HepG2 (cell line): ENCODE data around the gene ELMOD3. TPM values are rescaled to one million over a fixed set of nuclear protein-coding genes. Genes with fewer than 3 reads are reported as not detected.

Experiments
- AFF4 ChIP-seq: sonication (generic); formaldehyde crosslinking; IDR thresholded peaks from 2 replicates; pipeline ENCODE4 v1.4.0; 2020; ENCODE audit warnings: missing genetic modification reagents
- BRD4 ChIP-seq: sonication (generic); formaldehyde crosslinking; IDR thresholded peaks from 2 replicates; pipeline ENCODE4 v1.4.0; 2020; ENCODE audit warnings: missing genetic modification reagents
- DPF2 ChIP-seq: sonication (generic); formaldehyde crosslinking; IDR thresholded peaks from 2 replicates; pipeline ENCODE4 v1.4.0; 2020; ENCODE audit warnings: mild to moderate bottlenecking, low read depth, missing genetic modification reagents, borderline replicate concordance
- E2F5 ChIP-seq: sonication (generic); formaldehyde crosslinking; conservative IDR thresholded peaks from 2 replicates; pipeline ENCODE4 v1.4.0; 2020; ENCODE audit warnings: missing genetic modification reagents
- MEIS1 ChIP-seq: sonication (generic); formaldehyde crosslinking; IDR thresholded peaks from 2 replicates; pipeline ENCODE4 v1.9.0; 2021; ENCODE audit warnings: mild to moderate bottlenecking, missing genetic modification reagents, moderate library complexity, borderline replicate concordance
- MZF1 ChIP-seq: sonication (generic); formaldehyde crosslinking; IDR thresholded peaks from 2 replicates; pipeline ENCODE4 v1.8.1; 2023; ENCODE audit warnings: mild to moderate bottlenecking, missing genetic modification reagents, borderline replicate concordance
- NFE2 ChIP-seq: sonication (generic); formaldehyde crosslinking; IDR thresholded peaks from 2 replicates; pipeline ENCODE4 v1.4.0; 2020; ENCODE audit warnings: missing genetic modification reagents
- PAF1 ChIP-seq: IDR thresholded peaks from 2 replicates; pipeline ENCODE4 v1.6.1; 2016; ENCODE audit warnings: missing genetic modification reagents, missing compliant biosample characterization
- PBX3 ChIP-seq: sonication (generic); formaldehyde crosslinking; IDR thresholded peaks from 2 replicates; pipeline ENCODE4 v1.8.1; 2023; ENCODE audit warnings: missing genetic modification reagents, inconsistent platforms, borderline replicate concordance
- RBAK ChIP-seq: sonication (generic); formaldehyde crosslinking; IDR thresholded peaks from 2 replicates; pipeline ENCODE4 v1.5.1; 2020; ENCODE audit warnings: mild to moderate bottlenecking, missing genetic modification reagents
- RBFOX2 ChIP-seq: fragments of 200-400 bp; formaldehyde crosslinking; IDR thresholded peaks from 2 replicates; pipeline ENCODE4 v1.6.1; 2017; ENCODE audit warnings: low read depth, mild to moderate bottlenecking, low read length
- RNF2 ChIP-seq: fragments of 450-650 bp; conservative IDR thresholded peaks from 2 replicates; pipeline ENCODE4 v1.6.1; 2016; ENCODE audit warnings: low read depth
- SAFB2 ChIP-seq: sonication (generic); formaldehyde crosslinking; IDR thresholded peaks from 2 replicates; pipeline ENCODE4 v1.5.1; 2020; ENCODE audit warnings: missing genetic modification reagents, low read depth, mild to moderate bottlenecking, borderline replicate concordance
- SMAD9 ChIP-seq: sonication (generic); formaldehyde crosslinking; IDR thresholded peaks from 2 replicates; pipeline ENCODE4 v1.5.1; 2020; ENCODE audit warnings: mild to moderate bottlenecking, missing genetic modification reagents
- SP4 ChIP-seq: sonication (generic); formaldehyde crosslinking; IDR thresholded peaks from 2 replicates; pipeline ENCODE4 v1.8.1; 2023; ENCODE audit warnings: mild to moderate bottlenecking, missing genetic modification reagents
- ZBTB21 ChIP-seq: sonication (generic); formaldehyde crosslinking; IDR thresholded peaks from 2 replicates; pipeline ENCODE4 v1.4.0; 2020; ENCODE audit warnings: missing genetic modification reagents
- ZNF430 ChIP-seq: sonication (generic); formaldehyde crosslinking; IDR thresholded peaks from 2 replicates; pipeline ENCODE4 v1.9.0; 2021; ENCODE audit warnings: mild to moderate bottlenecking, missing genetic modification reagents
- ZNF530 ChIP-seq: sonication (generic); formaldehyde crosslinking; IDR thresholded peaks from 2 replicates; pipeline ENCODE4 v1.5.0; 2020; ENCODE audit warnings: low read depth, mild to moderate bottlenecking, missing genetic modification reagents
- ZNF577 ChIP-seq: sonication (generic); formaldehyde crosslinking; IDR thresholded peaks from 2 replicates; pipeline ENCODE4 v1.4.0; 2020; ENCODE audit warnings: mild to moderate bottlenecking, low read depth, missing genetic modification reagents, borderline replicate concordance
- ZNF589 ChIP-seq: sonication (generic); formaldehyde crosslinking; conservative IDR thresholded peaks from 2 replicates; pipeline ENCODE4 v1.8.0; 2022; ENCODE audit warnings: mild to moderate bottlenecking, moderate library complexity, missing genetic modification reagents
- ZNF678 ChIP-seq: sonication (generic); formaldehyde crosslinking; IDR thresholded peaks from 2 replicates; pipeline ENCODE4 v1.4.0; 2020; ENCODE audit warnings: mild to moderate bottlenecking, missing genetic modification reagents
- ZNF740 ChIP-seq: sonication (generic); formaldehyde crosslinking; IDR thresholded peaks from 2 replicates; pipeline ENCODE4 v1.4.0; 2020; ENCODE audit warnings: missing genetic modification reagents
- polyA plus RNA-seq, 8 experiments: library from polyadenylated mRNA; depleted of rRNA in 3 of 8; stranded (reverse) in 7 of 8; unstranded in 1 of 8; fragments of >200 nt; fragmentation: Illumina TruSeq in 4 of 8; extraction: Trizol in 4 of 8; gene quantifications; 2 replicates each; pipeline versions ENCODE4 v1.2.1 to v1.2.3, GENCODE V29; 2011 to 2016; ENCODE audit warnings: low read depth in 4 of 8, missing spikeins in 1 of 8, mixed read lengths in 1 of 8; ENCODE audit not compliant: insufficient read depth in 1 of 8
- total RNA-seq, 5 experiments: library from RNA; depleted of rRNA; stranded (reverse); fragments of >200 nt; fragmentation: Illumina TruSeq; extraction: Trizol; gene quantifications; 2 replicates each; pipeline ENCODE4 v1.2.3, GENCODE V29; 2016; ENCODE audit warnings: low read depth in 1 of 5
- TF ChIP-seq, protein P1 (sequence below): sonication (generic); formaldehyde crosslinking; IDR thresholded peaks from 2 replicates; pipeline ENCODE4 v1.4.0; 2020; ENCODE audit warnings: missing genetic modification reagents

The ELMOD3 gene
- total and polyA plus RNA-seq, 2 of the 13 experiments (the other 11 are each of a cell fraction or from before 2014, with no cell fraction given), result 13.3 to 19.5 TPM

DNA sequence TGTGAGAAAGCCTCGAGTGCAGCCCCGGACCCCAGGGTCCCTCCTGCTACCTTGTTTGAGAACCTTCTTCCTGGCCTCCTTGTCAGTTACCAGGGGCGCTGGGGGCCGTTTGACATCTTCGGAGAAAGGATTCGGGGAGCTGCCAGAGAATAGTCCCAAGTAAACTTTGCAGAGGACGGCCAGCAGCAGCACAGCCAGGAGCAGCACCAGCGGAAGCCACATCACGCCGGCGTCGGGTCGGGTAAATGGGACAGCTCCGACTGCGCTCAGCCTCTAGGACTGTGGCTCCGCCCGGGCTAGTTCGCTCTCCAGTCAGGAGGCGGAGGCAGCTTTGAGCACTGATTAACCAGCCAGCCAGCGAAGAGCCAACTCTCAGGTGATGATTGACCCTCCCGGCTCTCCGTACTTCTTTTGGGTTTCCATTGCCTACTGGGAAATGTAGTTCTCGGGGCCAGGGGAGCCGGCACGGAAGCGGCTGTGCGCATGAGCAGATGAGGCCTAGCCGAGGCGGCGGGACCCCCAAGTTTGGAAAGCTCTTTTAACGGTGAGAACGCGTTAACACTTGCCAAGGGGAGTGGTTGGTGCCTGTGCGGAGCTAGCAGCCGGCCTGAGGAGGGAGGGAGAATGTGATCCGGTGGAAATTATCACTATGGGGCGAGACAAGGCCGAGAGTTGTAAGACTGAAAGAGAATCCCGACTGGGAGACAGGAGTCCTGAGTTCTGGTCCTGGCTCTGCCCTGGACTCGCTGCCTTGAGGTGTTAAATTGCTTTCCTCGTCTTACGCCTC, at the start of gene ELMOD3, which contains the start of gene RETSAT (continued):
- TF ChIP-seq PAF1 (CRISPR knock-in tag) (no peak), ZNF678 (CRISPR knock-in tag) (peak; percentile 72; the same call in 1 of the 2 replicates), RBFOX2 (peak; percentile 94), ZNF589 (CRISPR knock-in tag) (no peak), AFF4 (CRISPR knock-in tag) (peak; percentile 70), MEIS1 (peak; percentile 89), ZNF530 (no peak), DPF2 (peak; percentile 42; the same call in 1 of the 2 replicates), PBX3 (peak; percentile 69; the same call in 1 of the 2 replicates), ZNF740 (CRISPR knock-in tag) (no peak; the same call in none of the 2 replicates), SAFB2 (CRISPR knock-in tag) (peak; percentile 19; the same call in 1 of the 2 replicates), NFE2 (no peak), SMAD9 (no peak), BRD4 (CRISPR knock-in tag) (0 out of 2 replicates have a peak, but pooled peaks have one; percentile 87), RBAK (no peak), ZNF577 (CRISPR knock-in tag) (0 out of 2 replicates have a peak, but pooled peaks have one; percentile 81), RNF2 (0 out of 2 replicates have a peak, but pooled peaks have one; percentile 48), SP4 (CRISPR knock-in tag) (peak; percentile 72; the same call in 1 of the 2 replicates), MZF1 (CRISPR knock-in tag) (peak; percentile 94; the same call in 1 of the 2 replicates), ZBTB21 (CRISPR knock-in tag) (no peak), E2F5 (CRISPR knock-in tag) (peak; percentile 81; the same call in 1 of the 2 replicates), ZNF430 (CRISPR knock-in tag) (peak; percentile 22; the same call in 1 of the 2 replicates)
- TF ChIP-seq, protein P1, sequence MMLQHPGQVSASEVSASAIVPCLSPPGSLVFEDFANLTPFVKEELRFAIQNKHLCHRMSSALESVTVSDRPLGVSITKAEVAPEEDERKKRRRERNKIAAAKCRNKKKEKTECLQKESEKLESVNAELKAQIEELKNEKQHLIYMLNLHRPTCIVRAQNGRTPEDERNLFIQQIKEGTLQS, result peak; percentile 5; the same call in 1 of the 2 replicates
